ENCODE results near the gene CDK11B. TPM values are rescaled to one million over a fixed set of nuclear protein-coding genes. Genes with fewer than 3 reads are reported as not detected.

The CDK11B gene
- total RNA-seq, 1 experiment from 2014 or later: 38.6 TPM

DNA sequence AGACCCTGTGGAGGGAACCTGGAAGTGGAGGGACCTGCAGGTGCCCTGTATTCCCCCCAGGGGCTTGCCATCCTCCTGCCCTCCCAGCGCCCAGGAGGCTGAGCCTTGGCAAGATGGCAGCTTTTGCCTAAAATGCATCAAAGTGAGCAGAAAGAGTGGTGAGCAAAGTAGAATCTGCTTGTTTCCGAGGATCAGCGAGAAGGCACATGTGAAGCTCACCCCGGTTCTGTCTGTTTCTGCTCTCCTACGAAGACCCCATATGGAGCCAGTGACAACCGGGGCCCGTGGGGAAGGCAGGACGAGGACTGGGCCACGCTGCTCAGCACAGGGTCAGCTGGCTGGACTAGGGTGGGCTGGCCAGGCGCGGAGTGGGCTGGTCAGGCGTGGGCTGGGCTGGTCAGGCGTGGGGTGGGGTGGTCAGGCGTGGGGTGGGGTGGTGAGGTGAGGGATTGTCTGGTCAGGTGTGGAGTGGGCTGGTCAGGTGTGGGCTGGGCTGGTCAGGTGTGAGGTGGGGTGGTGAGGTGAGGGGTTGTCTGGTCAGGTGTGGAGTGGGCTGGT lies 53.7 kb downstream of the CDK11B start:
- Histone ChIP-seq H3K27me3 (ENCODE audit: low read length) (peaks cover 4% of the 10 kb centered on the region; the same call in 1 of the 2 replicates), H3F3A (ENCODE audit: low read length, unreplicated experiment) (no peaks in the 10 kb centered on the region), H3K9me2 (replicated peaks; ENCODE audit: low read length) (no peaks in the 10 kb centered on the region), H3K4me1 (ENCODE audit: insufficient read depth, low read length) (no peaks in the 10 kb centered on the region), H3K27ac (ENCODE audit: low read length) (no peak overlapping the region), H3K9me3 (ENCODE audit: low read length) (no peaks in the 10 kb centered on the region), H4K20me1 (ENCODE audit: low read length) (no peaks in the 10 kb centered on the region), H3K79me2 (ENCODE audit: low read length) (no peaks in the 10 kb centered on the region), H3K36me3 (ENCODE audit: low read depth, low read length) (no peaks in the 10 kb centered on the region), H3K4me3 (ENCODE audit: low read length) (no peak overlapping the region), H3K4me2 (ENCODE audit: low read length) (no peak overlapping the region), H3K9ac (ENCODE audit: low read length) (no peak overlapping the region), H2AFZ (ENCODE audit: low read length) (no peak overlapping the region)
- ATAC-seq (no peak), DNase-seq (no peak)
- no TSS peak for BruUV-seq (replicated peaks)
- TF ChIP-seq, protein P1, sequence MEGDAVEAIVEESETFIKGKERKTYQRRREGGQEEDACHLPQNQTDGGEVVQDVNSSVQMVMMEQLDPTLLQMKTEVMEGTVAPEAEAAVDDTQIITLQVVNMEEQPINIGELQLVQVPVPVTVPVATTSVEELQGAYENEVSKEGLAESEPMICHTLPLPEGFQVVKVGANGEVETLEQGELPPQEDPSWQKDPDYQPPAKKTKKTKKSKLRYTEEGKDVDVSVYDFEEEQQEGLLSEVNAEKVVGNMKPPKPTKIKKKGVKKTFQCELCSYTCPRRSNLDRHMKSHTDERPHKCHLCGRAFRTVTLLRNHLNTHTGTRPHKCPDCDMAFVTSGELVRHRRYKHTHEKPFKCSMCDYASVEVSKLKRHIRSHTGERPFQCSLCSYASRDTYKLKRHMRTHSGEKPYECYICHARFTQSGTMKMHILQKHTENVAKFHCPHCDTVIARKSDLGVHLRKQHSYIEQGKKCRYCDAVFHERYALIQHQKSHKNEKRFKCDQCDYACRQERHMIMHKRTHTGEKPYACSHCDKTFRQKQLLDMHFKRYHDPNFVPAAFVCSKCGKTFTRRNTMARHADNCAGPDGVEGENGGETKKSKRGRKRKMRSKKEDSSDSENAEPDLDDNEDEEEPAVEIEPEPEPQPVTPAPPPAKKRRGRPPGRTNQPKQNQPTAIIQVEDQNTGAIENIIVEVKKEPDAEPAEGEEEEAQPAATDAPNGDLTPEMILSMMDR (conservative IDR thresholded peaks at IDR 0.05; ENCODE audit: low read depth, low read length): no peak
- no peak for TF ChIP-seq EZH2phosphoT487 (IDR thresholded peaks at IDR 0.05; ENCODE audit: borderline replicate concordance, low read length)
- TF ChIP-seq EZH2 (IDR thresholded peaks at IDR 0.05; ENCODE audit: low read length, unreplicated experiment): no peak
- CTCF ChIA-PET: no interaction called here
- POLR2A ChIA-PET (ENCODE audit: unreplicated experiment): no interaction called here
- intact Hi-C loops (cut with micrococcal nuclease): no loop called here

DNA sequence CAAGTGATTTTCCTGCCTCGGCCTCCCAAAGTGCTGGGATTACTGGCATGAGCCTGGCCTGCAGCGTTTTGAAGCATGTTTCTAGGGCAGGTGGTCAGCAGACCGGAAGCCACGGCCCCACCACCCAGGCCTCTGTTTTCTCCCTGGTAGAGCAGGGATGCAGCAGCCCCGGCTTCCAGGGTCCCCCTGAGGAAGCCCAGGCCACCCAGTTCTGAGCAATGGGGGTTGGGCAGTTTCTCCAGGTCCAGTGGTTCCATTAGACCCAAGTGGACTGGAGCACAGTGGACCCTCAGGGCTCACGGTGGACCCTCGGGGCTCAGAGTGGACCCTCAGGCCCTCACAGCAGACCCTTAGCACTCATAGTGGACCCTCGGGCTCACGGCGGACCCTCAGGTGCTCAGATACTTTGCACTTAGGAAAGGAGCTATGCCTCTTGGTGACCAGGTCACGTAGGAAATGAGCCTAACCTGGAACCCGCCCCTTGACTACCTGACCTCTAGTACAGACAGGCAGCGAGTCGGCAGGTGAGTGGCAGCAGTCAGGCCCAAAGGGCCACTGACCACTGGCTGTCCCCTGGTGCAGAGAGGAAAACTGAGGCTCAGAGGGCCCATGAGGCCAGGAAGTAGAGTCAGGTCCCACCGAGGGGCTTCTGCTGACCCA lies 54.3 kb downstream of the CDK11B start:
- intact Hi-C loops (cut with micrococcal nuclease): no loop called here
- no TSS peak for BruUV-seq (replicated peaks)
- Histone ChIP-seq H3K9ac (ENCODE audit: low read length) (no peak overlapping the region), H3K27me3 (ENCODE audit: low read length) (peaks cover 4% of the 10 kb centered on the region; the same call in 1 of the 2 replicates), H3K4me2 (ENCODE audit: low read length) (no peak overlapping the region), H3K9me3 (ENCODE audit: low read length) (no peaks in the 10 kb centered on the region), H4K20me1 (ENCODE audit: low read length) (no peaks in the 10 kb centered on the region), H3K4me3 (ENCODE audit: low read length) (no peak overlapping the region), H3K27ac (ENCODE audit: low read length) (no peak overlapping the region), H3K79me2 (ENCODE audit: low read length) (no peaks in the 10 kb centered on the region), H3F3A (ENCODE audit: low read length, unreplicated experiment) (no peaks in the 10 kb centered on the region), H2AFZ (ENCODE audit: low read length) (no peak overlapping the region), H3K9me2 (replicated peaks; ENCODE audit: low read length) (no peaks in the 10 kb centered on the region), H3K4me1 (ENCODE audit: insufficient read depth, low read length) (no peaks in the 10 kb centered on the region), H3K36me3 (ENCODE audit: low read depth, low read length) (no peaks in the 10 kb centered on the region)
- ATAC-seq (no peak), DNase-seq (no peak)
- ChIA-PET CTCF (no interaction called here), POLR2A (ENCODE audit: unreplicated experiment) (no interaction called here)
- TF ChIP-seq EZH2 (IDR thresholded peaks at IDR 0.05; ENCODE audit: low read length, unreplicated experiment) (no peak), EZH2phosphoT487 (IDR thresholded peaks at IDR 0.05; ENCODE audit: borderline replicate concordance, low read length) (no peak)
- TF ChIP-seq, protein P1 (conservative IDR thresholded peaks at IDR 0.05; ENCODE audit: low read depth, low read length): no peak

DNA sequence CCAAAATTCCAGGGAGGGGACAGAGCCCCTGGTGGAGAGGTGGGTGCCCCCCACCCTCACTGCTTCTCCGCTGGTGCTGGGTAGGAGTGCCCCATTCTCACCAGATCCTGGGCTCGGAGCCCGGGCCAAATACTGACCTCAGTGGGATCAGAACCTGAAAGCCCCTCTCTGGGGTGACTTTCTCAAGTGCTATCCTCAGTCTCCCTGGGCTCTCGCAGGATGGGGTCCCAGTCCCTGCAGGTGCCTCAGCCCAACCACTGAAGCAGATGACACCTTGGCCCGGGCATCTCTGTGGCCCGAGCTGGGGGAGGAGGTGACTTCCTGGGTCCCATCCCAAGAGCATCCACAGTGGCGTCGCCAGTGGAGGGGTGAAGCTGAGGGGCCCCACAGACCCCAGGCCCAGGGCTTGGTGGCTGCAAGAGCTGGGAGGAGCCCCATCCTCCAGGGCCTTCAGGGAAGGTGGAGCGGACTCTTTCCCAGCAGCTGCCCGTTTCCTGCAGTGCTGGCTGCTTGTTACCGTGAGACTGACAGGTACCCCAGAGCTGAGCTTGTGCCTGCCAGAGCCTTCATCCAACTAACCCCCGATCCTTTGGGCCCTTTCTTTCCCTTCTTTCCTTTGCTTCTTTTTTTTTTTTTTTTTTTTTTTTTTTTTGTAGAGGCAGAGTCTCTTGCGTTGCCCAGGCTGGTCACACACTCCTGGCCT lies 55.0 kb downstream of the CDK11B start:
- Histone ChIP-seq H2AFZ (ENCODE audit: low read length) (no peak overlapping the region), H3K79me2 (ENCODE audit: low read length) (no peaks in the 10 kb centered on the region), H3K36me3 (ENCODE audit: low read depth, low read length) (no peaks in the 10 kb centered on the region), H3K27me3 (ENCODE audit: low read length) (peaks cover 4% of the 10 kb centered on the region; the same call in 1 of the 2 replicates), H3F3A (ENCODE audit: low read length, unreplicated experiment) (no peaks in the 10 kb centered on the region), H3K9me3 (ENCODE audit: low read length) (no peaks in the 10 kb centered on the region), H3K4me1 (ENCODE audit: insufficient read depth, low read length) (no peaks in the 10 kb centered on the region), H3K4me3 (ENCODE audit: low read length) (no peak overlapping the region), H3K9me2 (replicated peaks; ENCODE audit: low read length) (no peaks in the 10 kb centered on the region), H4K20me1 (ENCODE audit: low read length) (no peaks in the 10 kb centered on the region), H3K27ac (ENCODE audit: low read length) (no peak overlapping the region), H3K9ac (ENCODE audit: low read length) (no peak overlapping the region), H3K4me2 (ENCODE audit: low read length) (no peak overlapping the region)
- BruUV-seq (replicated peaks): no TSS peak
- intact Hi-C loops (cut with micrococcal nuclease): no loop called here
- POLR2A ChIA-PET (ENCODE audit: unreplicated experiment): no interaction called here
- DNase-seq (no peak), ATAC-seq (no peak)
- TF ChIP-seq EZH2phosphoT487 (IDR thresholded peaks at IDR 0.05; ENCODE audit: borderline replicate concordance, low read length): no peak
- TF ChIP-seq, protein P1 (conservative IDR thresholded peaks at IDR 0.05; ENCODE audit: low read depth, low read length): no peak
- no peak for TF ChIP-seq EZH2 (IDR thresholded peaks at IDR 0.05; ENCODE audit: low read length, unreplicated experiment)
- CTCF ChIA-PET: no interaction called here

Data from PC-3 (cell line).